Heart right ventricle (tissue), 16 donors: Measurements from ENCODE around the gene ZNF625. TPM values are rescaled to one million over a fixed set of nuclear protein-coding genes. Genes with fewer than 3 reads are reported as not detected.

Experiments
- ATAC-seq, 8 donors: fragments of 200-7000 bp; cut with Tn5 transposase; one replicate each; pipeline ENCODE4 v1.9.1; 2020; ENCODE audit warnings: mild to moderate bottlenecking in 8 of 8, moderate library complexity in 8 of 8, moderate number of reproducible peaks in 1 of 8
- DNase-seq, 2 donors: peaks; one replicate each; pipeline ENCODE4 v3.0.0-alpha.2; 2020
- H3K27ac ChIP-seq, 10 donors: fragments of 200-600 bp; sonication (generic) in 2 of 10; one replicate each; pipeline versions ENCODE4 v1.5.0 to v1.8.0; 2020 to 2022; ENCODE audit warnings: mild to moderate bottlenecking in 3 of 10
- H3K27me3 ChIP-seq, 7 donors: fragments of 200-600 bp; one replicate each; pipeline ENCODE4 v1.8.0; 2021 to 2022; ENCODE audit warnings: mild to moderate bottlenecking in 2 of 7
- H3K36me3 ChIP-seq, 9 donors: fragments of 200-600 bp; sonication (generic) in 1 of 9; one replicate each; pipeline versions ENCODE4 v1.5.0 to v1.8.0; 2020 to 2022; ENCODE audit warnings: mild to moderate bottlenecking in 2 of 9
- H3K4me1 ChIP-seq, 9 donors: fragments of 200-600 bp; sonication (generic) in 1 of 9; one replicate each; pipeline versions ENCODE4 v1.5.0 to v1.8.0; 2020 to 2022; ENCODE audit warnings: mild to moderate bottlenecking in 4 of 9
- H3K4me3 ChIP-seq, 10 donors: fragments of 200-600 bp; sonication (generic) in 2 of 10; one replicate each; pipeline versions ENCODE4 v1.5.0 to v1.8.0; 2020 to 2022; ENCODE audit warnings: mild to moderate bottlenecking in 7 of 10, moderate library complexity in 2 of 10
- H3K9me3 ChIP-seq, 11 donors: fragments of 200-600 bp in 10 of 11; sonication (generic) in 2 of 11; one replicate each; pipeline versions ENCODE4 v1.5.0 to v1.8.0; 2013 to 2022; ENCODE audit warnings: mild to moderate bottlenecking in 2 of 11, control low read depth in 1 of 11, moderate library complexity in 1 of 11
- WGBS, 2 donors: extraction: QIAGEN DNeasy Blood & Tissue Kit; methylation state at CpG; one replicate each; pipeline ENCODE4 v1.1.7; 2013; ENCODE audit warnings: inconsistent platforms in 1 of 2; 5-methylcytosine and 5-hydroxymethylcytosine counted together
- intact Hi-C, 10 donors: fragments of 100-400 bp; cut with DNase I; formaldehyde crosslinking; loops; one replicate each; pipeline versions ENCODE4 v1.11.1 to v1.14.2; 2022
- polyA plus RNA-seq, 2 donors: library from polyadenylated mRNA; stranded (reverse); fragments of 200-250 nt; gene quantifications; one replicate each; pipeline ENCODE4 v1.2.3, GENCODE V29; 2013
- total RNA-seq, 10 donors: library from RNA; stranded (reverse); fragmentation: NEBNext Ultra II Directional in 3 of 10; extraction: Animal tissue kit (Norgen Biotek cat#: 25700) in 3 of 10; gene quantifications; one replicate each; pipeline versions ENCODE4 v1.2.1 to v1.2.4, GENCODE V29; 2021 to 2023
- TF ChIP-seq, protein P1 (sequence below), 9 donors: fragments of 200-600 bp; sonication (generic) in 2 of 9; IDR thresholded peaks; one replicate each; pipeline versions ENCODE4 v1.5.0 to v1.8.0; 2021 to 2022; ENCODE audit warnings: antibody characterized with exemption in 9 of 9, mild to moderate bottlenecking in 5 of 9, moderate library complexity in 1 of 9
- donor health status: Arrhythmogenic right ventricular cardiomyopathy.
- donor health status: ischemic (EF 13 %, LVEDD 7.1; RV severe dilation, severe dysfunction).
- donor health status: healthy with polysubstance abuse.
- donor health status: DM: no; HTN: yes; CAD: no.
- donor health status: DM: no; HTN: no; CAD: no.
- donor health status: ischemic (EF 25% LVEDD 6.9; RV normal size, moderate dysfunction).
- donor health status: ischemic (EF 25% LVEDD 5.7; RV mildly dilated, moderate dysfunction).
- donor health status: healthy.
- donor health status: DM: yes; HTN: yes; CAD: no.
- donor health status: Ischemic cardiomyopathy.
- donor health status: ischemic (EF 35%, LVEDD 5.7; RV mildly dilated, moderate dysfunction).
- donor health status: nonischemic (EF 11% LVEDD 7.7; RV severe dilation, severe dysfunction).
- donor health status: DM: yes; HTN: yes; CAD: no.
- donor health status: PGD.
- donor health status: ischemic (EF 29% LVEDD 5.4; RV normal size, mild dysfunction).
- donor health status: nonischemic (EF 23%, LVEDD 6.1; RV moderate dilation, normal function).

ZNF625 gene
- total and polyA plus RNA-seq, 12 donors: 0.65 to 8.8 (median 5.0) TPM

DNA sequence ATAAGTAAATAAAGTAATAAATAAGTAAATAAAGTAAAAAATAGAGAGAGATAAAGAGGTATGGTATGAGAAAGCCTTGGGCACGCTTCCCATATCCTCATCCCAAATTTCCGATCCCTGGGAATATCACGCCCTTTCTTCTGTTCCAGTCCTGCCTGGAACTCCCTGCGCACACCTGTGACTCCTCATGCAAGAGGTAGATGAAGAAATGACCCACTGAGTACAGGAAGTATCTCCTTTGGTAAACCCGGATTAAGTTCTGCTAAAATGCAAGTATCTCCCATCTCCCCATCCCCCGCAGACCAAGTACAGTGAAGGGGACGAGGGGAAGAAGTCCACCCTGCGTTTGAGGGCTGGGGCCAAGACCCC lies 6.0 kb upstream of the ZNF625 start:
- no peak for DNase-seq
- intact Hi-C loops: no loop called here
- no peak for ATAC-seq
- TF ChIP-seq, protein P1, sequence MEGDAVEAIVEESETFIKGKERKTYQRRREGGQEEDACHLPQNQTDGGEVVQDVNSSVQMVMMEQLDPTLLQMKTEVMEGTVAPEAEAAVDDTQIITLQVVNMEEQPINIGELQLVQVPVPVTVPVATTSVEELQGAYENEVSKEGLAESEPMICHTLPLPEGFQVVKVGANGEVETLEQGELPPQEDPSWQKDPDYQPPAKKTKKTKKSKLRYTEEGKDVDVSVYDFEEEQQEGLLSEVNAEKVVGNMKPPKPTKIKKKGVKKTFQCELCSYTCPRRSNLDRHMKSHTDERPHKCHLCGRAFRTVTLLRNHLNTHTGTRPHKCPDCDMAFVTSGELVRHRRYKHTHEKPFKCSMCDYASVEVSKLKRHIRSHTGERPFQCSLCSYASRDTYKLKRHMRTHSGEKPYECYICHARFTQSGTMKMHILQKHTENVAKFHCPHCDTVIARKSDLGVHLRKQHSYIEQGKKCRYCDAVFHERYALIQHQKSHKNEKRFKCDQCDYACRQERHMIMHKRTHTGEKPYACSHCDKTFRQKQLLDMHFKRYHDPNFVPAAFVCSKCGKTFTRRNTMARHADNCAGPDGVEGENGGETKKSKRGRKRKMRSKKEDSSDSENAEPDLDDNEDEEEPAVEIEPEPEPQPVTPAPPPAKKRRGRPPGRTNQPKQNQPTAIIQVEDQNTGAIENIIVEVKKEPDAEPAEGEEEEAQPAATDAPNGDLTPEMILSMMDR (IDR thresholded peaks at IDR 0.05): no peak
- Histone ChIP-seq H3K4me1 (peaks cover 6 to 43% (median 41%) of the 10 kb centered on the region in 9 donors), H3K27ac (peak overlapping the region in 8 of 10 donors; percentile 92 to 98 (median 96)), H3K9me3 (no peaks in the 10 kb centered on the region), H3K36me3 (peaks cover 0 to 16% (median 0%) of the 10 kb centered on the region in 9 donors), H3K27me3 (no peaks in the 10 kb centered on the region), H3K4me3 (peak overlapping the region; percentile 76 to 98 (median 87))
- 11 to 16% methylated on average over 8 of the region's 8 CpGs for WGBS, 2 donors

DNA sequence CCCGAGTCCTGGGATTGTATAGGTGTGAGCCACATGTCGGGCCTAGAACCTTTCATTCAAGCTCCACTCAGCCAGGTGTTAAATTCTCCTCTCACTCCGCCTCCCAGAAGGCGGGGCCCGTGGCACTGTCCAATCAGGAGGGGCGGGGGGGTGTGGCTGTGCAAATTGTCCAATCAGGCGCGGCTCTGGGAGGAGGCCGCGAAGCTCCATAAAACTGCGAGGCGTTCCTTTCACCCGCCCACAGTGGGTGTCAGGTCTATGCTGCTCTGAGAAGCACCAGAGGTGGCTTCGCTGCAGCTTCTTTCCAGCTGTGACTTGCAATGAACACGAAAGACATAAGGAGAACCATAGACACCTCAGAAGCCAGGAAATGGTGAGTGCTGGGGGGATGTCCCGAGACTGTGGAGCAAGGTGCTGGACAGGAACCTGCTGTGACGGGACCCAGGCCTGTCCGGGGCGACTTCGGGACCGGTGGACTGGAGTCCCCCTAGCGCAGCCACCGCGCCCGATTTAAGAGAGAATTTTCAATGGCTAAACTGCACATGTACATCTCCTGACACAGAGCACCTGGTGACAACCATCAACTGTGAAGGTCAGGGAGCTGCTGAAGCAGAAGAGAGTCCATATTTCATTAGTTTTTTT lies 3.4 kb upstream of the ZNF625 start:
- Histone ChIP-seq H3K4me1 (peaks cover 6 to 39% (median 32%) of the 10 kb centered on the region in 9 donors), H3K36me3 (peaks cover 0 to 4% (median 0%) of the 10 kb centered on the region in 9 donors), H3K27ac (no peak overlapping the region), H3K4me3 (no peak overlapping the region), H3K27me3 (no peaks in the 10 kb centered on the region), H3K9me3 (no peaks in the 10 kb centered on the region)
- intact Hi-C loops: no loop called here
- TF ChIP-seq, protein P1 (IDR thresholded peaks at IDR 0.05): no peak
- DNase-seq (no peak), ATAC-seq (no peak)
- WGBS, 2 donors: 94% methylated on average over 25 of the region's 25 CpGs

DNA sequence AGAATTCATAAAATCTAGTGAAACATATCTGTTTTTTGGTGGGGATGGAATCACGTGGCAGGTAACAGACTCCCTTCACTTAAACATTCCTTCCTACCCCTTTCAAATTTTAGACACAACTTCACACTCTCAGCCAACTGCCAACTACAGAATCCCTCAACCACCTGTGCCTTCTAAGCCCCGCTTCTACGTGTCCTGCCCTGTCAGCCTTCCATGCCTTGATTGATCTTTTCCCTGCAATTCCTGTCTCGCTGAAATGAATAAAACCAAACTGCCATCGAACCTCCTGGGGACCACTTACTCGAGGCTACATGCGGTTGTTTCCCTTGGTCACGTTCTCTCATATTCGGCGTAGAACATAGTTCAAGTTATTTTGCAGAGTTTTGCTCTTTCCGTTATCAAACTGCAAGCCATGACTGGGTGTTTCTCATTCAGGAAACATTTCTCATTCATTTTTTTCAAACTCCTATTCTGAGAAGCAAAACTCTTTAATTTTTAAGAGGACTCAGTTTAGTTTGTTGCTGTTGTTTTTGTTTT lies 1.1 kb downstream of the ZNF625 start:
- Histone ChIP-seq H3K4me3 (peak overlapping the region; percentile 57 to 99 (median 90)), H3K4me1 (peaks cover 0 to 23% (median 14%) of the 10 kb centered on the region in 9 donors), H3K9me3 (no peaks in the 10 kb centered on the region), H3K27ac (peak overlapping the region in 9 of 10 donors; percentile 72 to 89 (median 85)), H3K27me3 (no peaks in the 10 kb centered on the region), H3K36me3 (peaks cover 0 to 34% (median 4%) of the 10 kb centered on the region in 9 donors)
- DNase-seq: no peak
- ATAC-seq: no peak
- intact Hi-C loops: no loop called here
- TF ChIP-seq, protein P1 (IDR thresholded peaks at IDR 0.05): no peak
- WGBS, 2 donors: 20 to 21% methylated on average over 11 of the region's 11 CpGs

DNA sequence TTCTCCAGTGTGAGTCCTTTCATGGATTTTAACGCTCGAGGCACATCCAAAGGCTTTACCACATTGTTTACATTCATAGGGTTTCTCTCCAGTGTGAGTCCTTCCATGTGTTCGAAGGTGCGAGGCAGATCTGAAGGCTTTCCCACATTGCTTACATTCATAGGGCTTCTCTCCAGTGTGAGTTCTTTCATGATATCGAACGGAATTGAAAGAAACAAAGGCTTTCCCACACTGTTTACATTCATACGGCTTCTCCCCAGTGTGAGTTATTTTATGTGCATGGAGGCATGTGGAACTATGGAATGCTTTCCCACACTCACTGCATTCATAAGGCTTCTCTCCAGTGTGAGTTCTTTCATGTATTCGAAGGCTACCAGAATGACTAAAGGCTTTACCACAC lies 11.2 kb downstream of the ZNF625 start:
- H3K9me3 ChIP-seq: peaks cover 0 to 30% (median 0%) of the 10 kb centered on the region in 11 donors
- peaks cover 0 to 12% (median 10%) of the 10 kb centered on the region in 9 donors for H3K4me1 ChIP-seq
- no peaks in the 10 kb centered on the region for H3K27me3 ChIP-seq
- H3K4me3 ChIP-seq: no peak overlapping the region
- DNase-seq: no peak
- 96 to 97% methylated on average over 8 of the region's 8 CpGs for WGBS, 2 donors
- H3K27ac ChIP-seq: no peak overlapping the region
- H3K36me3 ChIP-seq: peaks cover 0 to 59% (median 29%) of the 10 kb centered on the region in 9 donors
- TF ChIP-seq, protein P1 (IDR thresholded peaks at IDR 0.05): no peak
- ATAC-seq: no peak
- intact Hi-C loops: loop anchor here in 2 of 10 donors (5.0 to 10.0 kb wide), 3 partner anchors 91 to 263 kb away; partner anchors contain the start of genes ZNF69 (in 1 of the 2) and ZNF878 (in 1 of the 2)
